ENCODE measurements around the gene FAM168B. TPM values are rescaled to one million over a fixed set of nuclear protein-coding genes. Genes with fewer than 3 reads are reported as not detected.

The FAM168B gene
- total and polyA plus RNA-seq, 10 of the 15 experiments (the other 5 are each of a cell fraction or from before 2014, with no cell fraction given): 3.5 to 77.3 (median 45.9) TPM

DNA sequence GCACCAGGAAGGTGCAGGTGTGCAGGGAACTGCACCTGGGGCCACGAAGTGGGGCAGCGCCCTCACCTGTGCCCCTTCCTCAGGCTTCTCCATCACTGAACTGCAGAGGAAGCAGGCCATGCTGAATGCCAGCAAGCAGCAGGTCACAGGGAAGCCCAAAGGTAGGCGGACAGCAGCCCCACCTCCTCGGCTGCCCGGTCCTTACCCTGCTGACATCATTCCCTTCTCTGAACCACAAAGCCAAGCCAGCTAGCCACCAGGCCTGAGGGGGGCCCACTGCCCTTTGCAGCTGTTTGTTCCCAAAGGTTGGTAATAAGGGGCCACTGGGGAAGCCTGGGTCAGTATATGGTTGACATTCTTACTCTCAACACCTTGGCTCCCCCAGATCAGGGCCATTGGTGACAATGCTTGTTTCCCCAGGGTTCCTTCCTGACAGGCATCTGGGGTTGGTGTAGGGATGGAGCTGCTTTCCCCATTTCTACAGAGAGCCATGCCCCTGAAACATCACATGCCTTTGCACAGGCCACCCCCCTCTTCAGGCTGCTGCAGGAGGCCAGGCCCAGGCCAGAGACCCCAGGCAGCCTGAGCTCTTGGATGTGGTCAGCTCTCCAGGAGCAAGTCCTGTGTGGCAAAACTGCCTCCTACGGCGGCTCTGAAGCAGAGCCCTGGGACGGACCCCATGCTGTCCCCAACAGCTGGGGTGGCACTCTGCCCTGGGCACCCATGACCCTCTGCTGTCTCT, 47.8 kb downstream of the FAM168B start:
- FAIRE-seq: no peak
- Histone ChIP-seq H3K36me3 (ENCODE audit: control insufficient read depth in 2 of 2, insufficient read depth in 2 of 2, low read length in 1 of 2) (peaks cover 8 to 27% of the 10 kb centered on the region in 2 experiments; a peak in 3 of 4 replicates), H3K9me3 (replicated peaks; ENCODE audit: control insufficient read depth, insufficient read depth, low read length) (no peaks in the 10 kb centered on the region), H3K4me1 (ENCODE audit: control insufficient read depth, insufficient read depth, low read length) (no peaks in the 10 kb centered on the region), H3K4me3 (no peak overlapping the region), H3K79me2 (ENCODE audit: control insufficient read depth, insufficient read depth, low read length) (no peaks in the 10 kb centered on the region), H3K27ac (ENCODE audit: control insufficient read depth, insufficient read depth) (no peak overlapping the region), H4K20me1 (ENCODE audit: control insufficient read depth, insufficient read depth) (no peaks in the 10 kb centered on the region), H3K27me3 (replicated peaks in 1 of 2; ENCODE audit: control insufficient read depth in 2 of 2, insufficient read depth in 2 of 2, low read length in 1 of 2) (no peaks in the 10 kb centered on the region), H3K9ac (ENCODE audit: control insufficient read depth, insufficient read depth, low read length) (no peak overlapping the region), H3K4me2 (ENCODE audit: control insufficient read depth, insufficient read depth) (no peak overlapping the region), H2AFZ (ENCODE audit: control insufficient read depth, low read depth, low read length) (no peak overlapping the region)
- intact Hi-C loops (cut with micrococcal nuclease; ENCODE audit: unreplicated experiment) (no loop called here), in situ Hi-C loops (cut with MboI) (no loop called here)
- ChIA-PET RAD21 (ENCODE audit: unreplicated experiment) (no interaction called here), CTCF (no interaction called here), POLR2A (no interaction called here), SMC1A (ENCODE audit: uncharacterized antibody, unreplicated experiment) (no interaction called here)
- ATAC-seq: no peak; the same call in 2 of the 3 replicates
- WGBS (ENCODE audit: insufficient coverage, insufficient replicate concordance, low lambda C conversion rate, missing lambda C conversion rate): 94% methylated on average over 5 of the region's 8 CpGs
- DNase-seq (ENCODE audit: low read depth, low spot score): no peak
- no peak for TF ChIP-seq BMI1 (IDR thresholded peaks at IDR 0.05; ENCODE audit: borderline replicate concordance)
- no peak for TF ChIP-seq SP1 (IDR thresholded peaks at IDR 0.05; ENCODE audit: low read depth, low read length)
- TF ChIP-seq PML (IDR thresholded peaks at IDR 0.05; ENCODE audit: low read length): no peak
- no peak for TF ChIP-seq SREBF1 (IDR thresholded peaks at IDR 0.05; ENCODE audit: low read length)
- BruUV-seq (replicated peaks): no TSS peak

DNA sequence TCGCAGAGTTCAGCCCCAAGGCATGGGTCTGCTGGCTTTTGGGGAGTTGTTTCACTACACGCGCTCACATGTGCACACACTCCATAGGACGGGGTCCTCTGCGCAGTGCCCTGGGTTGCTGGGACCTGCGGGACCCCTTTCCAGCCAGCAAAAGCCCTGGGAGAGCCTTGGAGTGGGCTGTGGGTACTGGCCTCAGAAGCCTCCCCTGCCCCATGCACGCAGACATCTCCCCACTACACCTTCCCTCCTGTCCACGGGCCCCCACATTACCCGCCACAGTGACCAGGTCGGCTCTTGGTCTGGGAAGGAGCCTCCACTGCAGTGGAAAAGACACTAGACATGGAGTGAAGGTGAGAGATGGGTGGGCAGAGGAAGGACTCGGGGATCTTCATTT, 48.5 kb downstream of the FAM168B start:
- no peak overlapping the region for H3K27ac ChIP-seq (ENCODE audit: control insufficient read depth, insufficient read depth)
- RAD21 ChIA-PET (ENCODE audit: unreplicated experiment): no interaction called here
- no peak for FAIRE-seq

More for the DNA sequence above, 48.5 kb downstream of the FAM168B start:
- Histone ChIP-seq H3K9ac (ENCODE audit: control insufficient read depth, insufficient read depth, low read length) (no peak overlapping the region), H3K4me2 (ENCODE audit: control insufficient read depth, insufficient read depth) (no peak overlapping the region), H3K4me1 (ENCODE audit: control insufficient read depth, insufficient read depth, low read length) (no peaks in the 10 kb centered on the region), H3K4me3 (no peak overlapping the region), H4K20me1 (ENCODE audit: control insufficient read depth, insufficient read depth) (no peaks in the 10 kb centered on the region), H3K79me2 (ENCODE audit: control insufficient read depth, insufficient read depth, low read length) (no peaks in the 10 kb centered on the region), H3K27me3 (replicated peaks in 1 of 2; ENCODE audit: control insufficient read depth in 2 of 2, insufficient read depth in 2 of 2, low read length in 1 of 2) (no peaks in the 10 kb centered on the region), H2AFZ (ENCODE audit: control insufficient read depth, low read depth, low read length) (no peak overlapping the region), H3K36me3 (ENCODE audit: control insufficient read depth in 2 of 2, insufficient read depth in 2 of 2, low read length in 1 of 2) (peaks cover 8 to 27% of the 10 kb centered on the region in 2 experiments; a peak in 3 of 4 replicates), H3K9me3 (replicated peaks; ENCODE audit: control insufficient read depth, insufficient read depth, low read length) (no peaks in the 10 kb centered on the region)
- SMC1A ChIA-PET (ENCODE audit: uncharacterized antibody, unreplicated experiment): no interaction called here
- CTCF ChIA-PET: no interaction called here
- TF ChIP-seq RAD51 (IDR thresholded peaks at IDR 0.05) (no peak), YBX1 (IDR thresholded peaks at IDR 0.05) (no peak), PAX5 (IDR thresholded peaks at IDR 0.05; ENCODE audit: borderline replicate concordance, low read depth, low read length) (no peak), MEF2B (IDR thresholded peaks at IDR 0.05; ENCODE audit: partially characterized antibody, poor library complexity, severe bottlenecking) (no peak)
- TF ChIP-seq, protein P1, sequence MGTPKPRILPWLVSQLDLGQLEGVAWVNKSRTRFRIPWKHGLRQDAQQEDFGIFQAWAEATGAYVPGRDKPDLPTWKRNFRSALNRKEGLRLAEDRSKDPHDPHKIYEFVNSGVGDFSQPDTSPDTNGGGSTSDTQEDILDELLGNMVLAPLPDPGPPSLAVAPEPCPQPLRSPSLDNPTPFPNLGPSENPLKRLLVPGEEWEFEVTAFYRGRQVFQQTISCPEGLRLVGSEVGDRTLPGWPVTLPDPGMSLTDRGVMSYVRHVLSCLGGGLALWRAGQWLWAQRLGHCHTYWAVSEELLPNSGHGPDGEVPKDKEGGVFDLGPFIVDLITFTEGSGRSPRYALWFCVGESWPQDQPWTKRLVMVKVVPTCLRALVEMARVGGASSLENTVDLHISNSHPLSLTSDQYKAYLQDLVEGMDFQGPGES (IDR thresholded peaks at IDR 0.05): no peak
- intact Hi-C loops (cut with micrococcal nuclease; ENCODE audit: unreplicated experiment) (no loop called here), in situ Hi-C loops (cut with MboI) (no loop called here)
- DNase-seq (ENCODE audit: low read depth, low spot score): no peak
- WGBS (ENCODE audit: insufficient coverage, insufficient replicate concordance, low lambda C conversion rate, missing lambda C conversion rate): 92% methylated on average over 11 of the region's 11 CpGs
- ATAC-seq: no peak
- POLR2A ChIA-PET: no interaction called here
- BruUV-seq (replicated peaks): no TSS peak
